ENCODE measurements around the gene VWA8.
"Not testable (repeated sequence)": the region's sequence is repeated elsewhere in the genome, so short reads cannot be mapped to it uniquely, and the experiment has no call there.

Gene VWA8

GRCh38 chr13:41962994-41963393, 2.1 kb upstream of the VWA8 start:
- DNase-seq = peak; percentile 64

DNA sequence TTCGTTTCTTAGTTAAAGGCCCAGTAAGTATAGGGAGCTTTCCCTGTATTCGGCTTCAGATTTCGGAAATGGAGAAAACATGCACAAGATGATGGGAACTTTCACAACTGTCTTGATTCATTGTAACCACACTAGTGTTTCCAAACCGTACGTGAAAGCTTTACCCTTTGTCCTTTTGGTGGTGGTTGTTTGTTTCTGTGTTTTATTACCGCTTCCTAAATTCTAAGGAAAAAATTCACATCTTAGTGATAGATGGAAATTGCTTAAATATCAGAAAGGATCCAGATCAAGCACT, 504 bp upstream of the VWA8 start:
- no peak for DNase-seq

GRCh38 chr13:41960211-41960636, 685 bp downstream of the VWA8 start:
- DNase-seq = no peak

DNA sequence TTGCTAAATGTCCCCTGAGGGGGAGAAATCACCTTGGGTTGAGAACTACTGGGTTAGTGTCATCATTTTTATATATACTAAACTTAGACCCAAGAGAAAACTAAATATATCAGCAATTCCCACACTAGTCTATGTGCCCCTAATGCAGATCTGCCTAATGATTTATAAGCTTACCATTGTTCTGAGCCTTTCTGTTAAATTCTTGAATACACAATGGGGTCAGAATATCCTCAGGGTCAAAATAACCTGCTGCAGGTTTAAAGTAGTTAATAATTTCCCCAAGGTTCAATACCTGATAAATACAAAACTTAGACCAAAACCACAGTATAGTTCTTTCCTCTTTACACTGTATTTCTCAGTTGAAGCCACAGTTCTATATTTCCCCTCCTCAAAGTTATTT, 4.6 kb downstream of the VWA8 start:
- no peak for DNase-seq

DNA sequence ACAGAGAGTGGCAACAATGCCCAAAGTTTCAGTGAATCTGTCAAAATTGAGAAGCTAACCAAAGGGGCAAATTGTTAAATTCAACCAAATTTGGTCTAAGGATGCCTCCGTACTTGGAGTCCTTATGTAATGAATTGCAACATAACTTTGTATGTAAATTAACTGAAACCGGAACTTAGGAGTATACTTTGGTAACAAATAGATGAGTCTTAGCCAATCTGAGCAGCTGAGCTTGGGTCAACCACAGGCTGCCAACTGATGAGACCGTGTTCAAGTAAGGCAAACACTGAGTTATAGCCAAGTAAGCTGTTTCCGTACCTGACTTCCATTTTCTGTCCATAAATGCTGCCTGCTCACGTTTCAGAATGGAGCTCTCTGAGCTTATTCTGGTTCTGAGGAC, 5.3 kb downstream of the VWA8 start:
- no peak for DNase-seq

DNA sequence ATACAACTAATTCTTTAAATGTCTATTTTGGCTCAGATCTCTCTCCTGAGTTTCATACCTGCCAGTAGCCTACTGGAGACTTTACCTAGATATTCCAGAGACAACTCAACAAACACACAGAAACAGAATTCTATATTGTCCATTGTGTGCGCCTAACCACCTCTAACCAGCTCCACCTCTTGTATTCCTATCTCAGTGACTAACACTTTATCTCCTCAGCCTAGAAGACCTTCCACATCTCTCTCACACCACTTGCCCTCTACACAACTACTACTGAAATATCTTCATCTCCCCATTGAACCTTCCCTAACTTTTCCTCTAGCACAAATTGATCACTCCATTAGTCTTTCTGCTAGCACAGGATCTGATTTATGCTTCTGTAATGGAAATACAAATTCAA, 6.7 kb downstream of the VWA8 start:
- DNase-seq = no peak

GRCh38 chr13:41952749-41953148, 8.2 kb downstream of the VWA8 start:
- no peak for DNase-seq

DNA sequence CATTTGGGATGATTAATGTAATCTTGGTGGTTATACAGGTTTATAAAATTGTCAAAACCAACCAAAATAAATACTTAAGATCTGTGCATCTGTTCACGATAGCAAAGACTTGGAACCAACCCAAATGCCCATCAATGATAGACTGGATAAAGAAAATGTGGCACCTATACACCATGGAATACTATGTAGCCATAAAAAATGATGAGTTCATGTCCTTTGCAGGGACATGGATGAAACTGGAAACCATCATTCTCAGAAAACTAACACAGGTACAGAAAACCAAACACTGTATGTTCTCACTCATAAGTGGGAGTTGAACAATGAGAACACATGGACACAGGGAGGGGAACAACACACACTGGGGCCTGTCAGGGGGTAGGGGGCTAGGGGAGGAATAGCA, 11.8 kb downstream of the VWA8 start:
- not testable (repeated sequence) for DNase-seq

DNA sequence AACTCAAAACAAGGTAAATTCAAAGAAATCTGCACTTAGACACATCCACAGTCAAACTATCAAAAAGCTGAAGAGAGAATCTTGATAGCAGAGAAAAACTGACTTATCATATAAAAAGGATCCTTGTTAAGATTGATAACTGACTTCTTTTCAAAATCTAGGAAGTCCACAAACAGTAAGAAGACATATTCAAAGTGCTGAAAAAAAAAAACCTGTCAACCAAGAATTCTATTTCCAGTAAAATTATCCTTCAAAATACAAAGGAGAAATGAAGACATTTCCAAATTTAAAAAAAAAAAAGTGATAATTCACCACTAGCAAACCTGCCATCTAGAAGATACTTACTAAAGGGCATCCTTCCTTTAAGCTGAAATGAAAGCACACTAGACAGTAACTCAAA, 15.0 kb downstream of the VWA8 start:
- no peak for DNase-seq

GRCh38 chr13:41944635-41945397, 16.1 kb downstream of the VWA8 start:
- no peak for DNase-seq

DNA sequence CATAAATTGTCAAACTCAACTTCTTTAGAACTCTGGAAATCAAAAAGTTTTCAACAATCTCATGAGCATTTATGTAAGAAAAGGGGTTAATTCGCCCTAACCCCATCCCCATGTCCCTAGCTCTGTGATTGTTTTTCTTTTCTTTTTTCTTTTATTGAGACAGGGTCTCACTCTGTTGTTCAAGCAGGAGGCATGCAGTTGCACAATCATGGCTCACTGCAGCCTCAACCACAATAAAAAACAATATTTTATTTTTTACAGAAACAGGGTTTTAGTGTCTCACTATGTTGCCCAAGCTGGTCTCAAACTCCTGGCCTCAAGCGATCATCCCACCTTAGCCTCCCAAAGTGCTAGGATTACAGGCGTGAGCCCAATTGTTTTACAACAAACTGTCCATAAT, 16.7 kb downstream of the VWA8 start:
- DNase-seq = no peak

- DNase-seq = no peak
Measured at GRCh38 chr13:41942462-41943094, 18.3 kb downstream of the VWA8 start.

DNA sequence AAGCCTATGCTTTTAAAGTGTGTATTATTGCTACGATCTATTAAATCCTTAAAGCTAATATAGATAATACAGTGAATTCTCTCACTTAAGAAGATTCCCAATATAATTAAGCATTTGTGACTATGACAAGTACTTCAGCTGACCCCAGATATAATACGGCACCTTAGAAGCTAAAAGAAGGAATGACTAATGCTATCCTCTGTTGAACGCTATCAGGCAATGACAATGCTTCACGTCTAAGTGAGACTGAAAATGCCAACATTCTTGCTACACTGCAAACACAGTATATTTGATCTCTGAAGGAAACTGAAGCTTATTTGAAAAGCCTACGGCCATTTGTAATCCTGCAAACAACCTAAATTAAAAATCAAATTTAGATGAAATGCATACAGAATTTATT, 19.7 kb downstream of the VWA8 start:
- no peak for DNase-seq

DNA sequence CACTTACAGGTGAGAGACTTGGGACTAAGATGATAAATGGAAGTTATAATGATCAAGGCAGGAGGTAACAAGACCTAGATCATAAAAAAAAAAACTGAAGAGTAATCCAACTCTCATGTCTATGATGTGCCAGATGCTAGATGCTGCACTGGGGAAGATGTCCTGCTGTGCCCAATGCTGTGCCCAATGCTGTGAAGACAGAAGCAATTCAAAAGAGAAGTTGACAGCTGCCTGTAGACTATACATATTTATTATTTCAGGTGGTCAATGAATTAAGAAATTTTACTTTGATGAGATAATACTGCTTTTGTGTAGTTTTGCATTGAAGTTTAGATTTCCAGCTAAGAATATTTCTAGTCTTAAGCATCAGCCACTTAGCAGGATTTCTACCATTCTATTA, 21.5 kb downstream of the VWA8 start:
- no peak for DNase-seq

GRCh38 chr13:41938918-41939317, 22.0 kb downstream of the VWA8 start:
- DNase-seq = no peak

DNA sequence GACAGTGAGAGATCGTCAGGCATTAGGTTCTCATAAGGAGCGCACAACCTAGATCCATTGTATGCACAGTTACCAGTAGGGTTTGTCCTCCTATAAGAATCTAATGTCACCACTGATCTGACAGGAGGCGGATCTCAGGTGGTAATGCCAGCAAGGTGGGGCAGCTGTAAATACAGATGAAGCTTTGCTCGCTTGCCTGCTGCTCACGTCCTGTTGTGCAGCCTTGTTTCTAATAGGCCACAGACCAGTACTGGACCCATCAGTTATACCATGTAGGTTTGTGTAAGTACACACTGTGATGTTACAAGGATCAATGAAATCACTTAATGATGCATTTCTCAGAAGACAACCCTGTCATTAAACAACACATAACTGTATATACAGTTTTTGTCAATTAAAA, 23.5 kb downstream of the VWA8 start:
- DNase-seq = no peak

- no peak for DNase-seq
Measured at GRCh38 chr13:41935501-41935900, 25.4 kb downstream of the VWA8 start.

DNA sequence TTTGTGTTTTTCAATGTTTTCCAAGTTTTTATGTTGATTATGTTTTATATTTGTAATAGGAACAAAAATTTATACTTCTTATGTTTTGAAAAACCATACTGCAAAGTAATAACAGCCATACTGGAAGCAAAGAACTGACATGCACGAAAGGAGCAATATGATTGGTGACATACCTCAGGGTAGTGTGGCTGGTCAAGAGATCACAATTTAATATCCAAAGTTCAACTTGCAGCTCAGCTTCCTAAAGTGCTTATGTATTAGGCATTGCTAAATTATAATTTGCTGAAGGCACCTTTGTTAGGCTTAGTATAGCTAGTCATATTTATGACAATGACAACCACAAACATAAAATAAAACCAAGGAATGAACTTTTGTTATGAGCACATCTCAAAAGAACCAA, 25.9 kb downstream of the VWA8 start:
- no peak for DNase-seq

DNA sequence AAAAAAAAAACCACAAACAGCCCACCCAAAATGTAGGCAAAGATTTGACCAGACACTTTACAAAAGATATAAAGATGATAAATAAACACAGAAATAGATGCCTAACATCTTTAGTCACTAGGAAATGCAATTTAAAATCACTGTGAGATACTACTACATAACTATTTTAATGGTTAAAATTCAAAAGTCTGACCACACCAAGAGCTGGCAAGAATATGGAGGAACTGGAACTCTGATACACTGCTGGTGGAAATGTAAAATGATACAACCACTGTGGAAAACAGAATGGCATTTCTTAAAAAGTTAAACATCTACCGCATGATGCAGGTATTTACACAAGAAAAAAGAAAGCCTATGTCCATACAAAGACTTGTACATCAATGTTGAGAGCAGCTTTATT, 26.8 kb downstream of the VWA8 start:
- no peak for DNase-seq

GRCh38 chr13:41931337-41931736, 29.6 kb downstream of the VWA8 start:
- DNase-seq = no peak

- DNase-seq = no peak
Measured at GRCh38 chr13:41930154-41930553, 30.8 kb downstream of the VWA8 start.

DNA sequence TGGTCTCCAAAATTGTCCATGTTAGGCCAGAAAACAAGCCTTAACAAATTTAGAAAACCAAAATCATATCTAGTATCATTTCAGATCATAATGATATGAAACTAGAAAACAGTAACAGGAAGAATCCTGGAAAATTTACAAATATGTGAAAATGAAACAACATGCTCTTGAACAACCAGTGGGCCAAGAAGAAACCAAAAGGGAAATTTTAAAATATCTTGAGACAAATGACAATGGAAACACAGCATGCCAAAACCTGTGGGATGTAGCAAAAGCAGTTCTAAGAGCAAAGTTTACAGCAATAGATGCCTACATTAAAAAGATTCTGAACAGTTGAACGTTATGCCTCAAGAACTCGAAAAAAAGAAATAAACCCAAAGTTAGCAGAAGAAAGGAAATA, 32.6 kb downstream of the VWA8 start:
- no peak for DNase-seq

GRCh38 chr13:41925014-41925413, 35.9 kb downstream of the VWA8 start:
- DNase-seq = no peak

- not testable (repeated sequence) for DNase-seq
Measured at GRCh38 chr13:41922894-41923293, 38.0 kb downstream of the VWA8 start.

All from activated CD4-positive, alpha-beta T cell treated with anti-CD3 and anti-CD28 coated beads, Interleukin-2, Interleukin-6, amounts not matched to agents 100 ng/mL and 50 ng/mL, durations not matched to agents 16 hours and 8 hours (primary cell).